Stimulated activated CD4-positive, alpha-beta T cell treated with anti-CD3 and anti-CD28 coated beads, Interleukin-1b, Interleukin-23, amount 100 ng/mL, for 4 hours (primary cell): ENCODE results near the gene ITSN1.
"Not testable (repeated sequence)": the region's sequence is repeated elsewhere in the genome, so short reads cannot be mapped to it uniquely, and the experiment has no call there.

Source experiments
- DNase-seq, 2 donors: peaks; one replicate each; pipeline ENCODE4 v3.0.0-alpha.2; 2020; ENCODE audit warnings: low read depth in 2 of 2

Gene ITSN1

GRCh38 chr21:33859373-33860102, 217.2 kb downstream of the ITSN1 start:
- DNase-seq, result no peak

DNA sequence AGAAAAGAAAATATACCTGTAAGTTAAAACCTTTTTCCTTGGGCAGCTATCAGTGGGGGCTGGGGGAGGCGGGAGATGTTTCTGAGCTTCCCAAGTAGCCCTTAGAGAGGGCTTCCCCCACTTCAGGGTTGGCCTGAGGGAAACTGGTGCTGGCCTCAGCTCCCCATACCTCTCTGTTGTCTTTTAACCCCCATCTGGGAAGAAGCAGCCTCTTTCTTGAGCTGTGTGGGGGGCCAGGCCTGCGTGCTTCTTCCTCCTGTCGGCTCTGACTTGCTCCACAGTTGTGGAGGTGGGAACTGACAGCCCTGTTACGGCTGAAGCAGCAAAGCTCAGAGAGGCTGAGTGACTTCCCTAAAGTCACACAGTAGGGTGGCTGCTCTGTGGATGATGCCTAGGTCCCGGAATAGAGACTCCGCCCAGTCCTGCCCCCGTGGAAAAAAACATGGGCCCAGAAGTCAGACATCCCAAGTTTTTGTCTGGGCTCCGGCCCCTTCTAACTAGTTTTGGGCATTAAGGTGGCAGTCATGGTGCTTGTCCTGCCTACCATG, 218.1 kb downstream of the ITSN1 start:
- no peak for DNase-seq

GRCh38 chr21:33861125-33861524, 218.8 kb downstream of the ITSN1 start:
- DNase-seq, result no peak

- DNase-seq, result not testable (repeated sequence)
These were observed 220.9 kb downstream of the ITSN1 start for GRCh38 chr21:33863191-33863590.

DNA sequence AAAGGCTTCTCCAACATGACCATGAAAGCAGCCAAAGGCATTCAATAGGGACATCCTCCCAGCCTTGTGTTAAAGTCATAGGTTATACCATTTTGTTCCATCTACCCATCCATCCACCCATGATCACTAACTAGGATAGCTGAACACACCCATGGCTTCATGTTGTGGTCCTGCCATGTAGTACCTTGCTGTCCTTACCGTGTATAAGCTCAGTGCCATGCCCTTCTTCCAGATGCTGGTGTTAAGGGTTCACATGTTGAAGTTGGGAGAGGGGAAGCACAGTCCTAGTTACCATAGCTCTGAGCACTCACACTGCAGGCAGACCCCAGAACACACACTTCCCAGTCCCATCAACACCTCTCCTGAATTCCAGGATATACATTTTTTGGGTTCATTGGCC, 221.8 kb downstream of the ITSN1 start:
- no peak for DNase-seq

GRCh38 chr21:33865176-33865575, 222.9 kb downstream of the ITSN1 start:
- no peak for DNase-seq

- no peak for DNase-seq
These were observed 223.8 kb downstream of the ITSN1 start for GRCh38 chr21:33865996-33866575.

DNA sequence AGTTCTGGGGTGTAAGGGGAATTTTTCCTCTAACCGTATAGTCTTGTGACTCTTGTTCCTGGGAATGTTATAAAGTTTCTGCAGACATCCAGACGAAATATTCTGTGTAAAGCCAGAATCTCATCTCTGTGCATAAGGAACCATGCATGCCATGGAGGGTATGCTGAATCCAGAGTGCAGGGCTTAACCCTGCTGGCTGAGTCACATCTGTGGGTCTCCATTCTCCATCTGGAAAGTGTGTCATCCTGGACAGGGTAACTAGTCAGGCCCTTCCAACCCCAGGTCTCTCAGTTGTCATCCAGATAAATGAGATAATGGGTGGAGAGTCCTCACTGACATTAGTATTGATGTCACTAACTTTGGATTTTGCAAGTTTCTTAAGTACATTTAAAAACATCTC, 224.5 kb downstream of the ITSN1 start:
- no peak for DNase-seq

DNA sequence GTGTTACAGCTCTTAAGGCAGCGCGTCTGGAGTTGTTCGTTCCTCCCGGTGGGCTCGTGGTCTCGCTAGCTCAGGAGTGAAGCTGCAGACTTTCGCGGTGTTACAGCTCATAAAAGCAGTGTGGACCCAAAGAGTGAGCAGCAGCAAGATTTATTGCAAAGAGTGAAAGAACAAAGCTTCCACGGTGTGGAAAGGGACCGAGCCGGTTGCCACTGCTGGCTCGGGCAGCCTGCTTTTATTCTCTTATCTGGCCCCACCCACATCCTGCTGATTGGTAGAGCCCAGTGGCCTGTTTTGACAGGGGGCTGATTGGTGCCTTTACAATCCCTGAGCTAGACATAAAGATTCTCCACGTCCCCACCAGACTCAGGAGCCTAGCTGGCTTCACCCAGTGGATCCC, 225.6 kb downstream of the ITSN1 start:
- not testable (repeated sequence) for DNase-seq

DNA sequence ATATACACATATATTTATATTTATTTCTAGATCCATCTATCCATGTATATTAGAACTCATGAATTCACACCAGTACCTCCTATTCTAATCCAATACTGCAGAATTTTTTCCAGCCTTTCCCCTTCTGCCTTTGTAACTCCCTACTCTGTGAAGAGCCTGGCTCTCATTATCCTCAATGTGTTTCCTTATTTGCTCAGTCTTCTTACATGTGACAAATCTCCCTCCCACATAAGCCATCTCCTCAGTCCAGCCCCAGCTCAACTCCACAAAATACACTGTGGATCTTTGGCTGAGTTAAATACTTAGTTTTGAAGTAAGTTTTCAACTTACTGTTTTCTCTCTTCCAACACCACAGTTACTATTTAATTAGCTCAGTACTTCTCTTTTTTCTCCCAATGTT, 227.6 kb downstream of the ITSN1 start:
- DNase-seq, result no peak

DNA sequence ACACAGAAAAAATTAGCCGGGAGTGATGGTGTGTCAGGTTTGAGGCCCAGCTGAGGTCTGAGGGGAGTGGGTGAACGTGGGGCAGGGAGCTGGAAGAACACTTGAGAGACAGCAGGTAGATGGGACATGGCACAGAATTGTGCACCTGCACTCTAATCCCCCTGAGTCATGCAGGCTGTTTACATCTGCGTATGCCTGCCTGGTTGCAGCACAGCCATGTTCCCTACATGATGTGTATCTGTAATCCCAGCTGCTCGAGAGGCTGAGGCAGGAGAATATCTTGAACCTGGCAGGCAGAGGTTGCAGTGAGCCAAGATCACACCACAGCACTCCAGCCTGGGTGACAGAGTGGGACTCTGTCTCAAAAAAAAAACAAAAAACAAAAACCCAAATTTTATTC, 228.5 kb downstream of the ITSN1 start:
- DNase-seq, result no peak

DNA sequence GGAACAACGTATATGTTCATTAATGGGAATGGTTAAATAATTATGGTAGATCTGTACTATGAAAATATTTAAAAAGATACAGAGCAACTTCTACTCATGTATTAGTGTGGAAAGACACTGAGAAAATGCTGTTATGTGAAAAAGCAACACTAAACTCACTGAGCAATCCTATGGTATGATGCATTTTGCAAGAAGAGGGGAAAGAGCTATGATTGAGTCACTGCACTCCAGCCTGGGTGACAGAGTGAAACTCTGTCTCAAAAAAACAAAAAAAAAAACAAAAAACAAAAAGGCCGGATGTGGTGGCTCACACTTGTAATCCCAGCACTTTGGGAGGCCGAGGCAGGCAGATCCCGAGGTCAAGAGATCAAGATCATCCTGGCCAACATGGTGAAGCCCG, 228.9 kb downstream of the ITSN1 start:
- DNase-seq, result no peak

DNA sequence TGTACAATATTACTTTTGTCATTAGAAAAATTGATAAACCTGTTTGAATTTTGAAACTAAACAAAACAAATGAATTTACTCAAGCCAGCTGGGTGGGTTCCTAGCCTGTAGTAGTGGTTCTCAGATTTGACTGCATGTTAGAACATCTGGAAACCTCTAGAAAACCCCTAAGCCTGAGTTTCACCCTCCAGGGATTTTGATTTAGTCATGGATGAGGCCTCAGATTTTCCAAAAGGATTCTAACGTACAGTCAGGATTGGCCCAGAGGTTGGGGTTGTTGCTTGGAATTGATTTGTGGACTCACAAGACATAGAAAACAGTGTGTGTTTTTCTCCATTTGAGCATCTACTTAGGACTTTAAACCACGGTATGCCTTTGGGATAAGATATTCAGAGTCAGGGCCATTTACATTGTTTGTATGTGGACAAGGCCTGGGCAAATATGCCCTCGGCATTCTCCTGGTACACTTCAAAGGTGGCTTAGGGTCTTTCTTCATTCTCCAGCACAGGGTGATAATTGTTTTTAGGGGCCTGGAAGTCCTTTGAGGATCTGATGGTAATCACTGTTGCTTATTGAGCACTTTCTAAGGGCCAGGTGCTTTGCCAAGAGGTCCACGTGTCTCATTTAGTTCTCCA, 230.7 kb downstream of the ITSN1 start:
- DNase-seq, result no peak

DNA sequence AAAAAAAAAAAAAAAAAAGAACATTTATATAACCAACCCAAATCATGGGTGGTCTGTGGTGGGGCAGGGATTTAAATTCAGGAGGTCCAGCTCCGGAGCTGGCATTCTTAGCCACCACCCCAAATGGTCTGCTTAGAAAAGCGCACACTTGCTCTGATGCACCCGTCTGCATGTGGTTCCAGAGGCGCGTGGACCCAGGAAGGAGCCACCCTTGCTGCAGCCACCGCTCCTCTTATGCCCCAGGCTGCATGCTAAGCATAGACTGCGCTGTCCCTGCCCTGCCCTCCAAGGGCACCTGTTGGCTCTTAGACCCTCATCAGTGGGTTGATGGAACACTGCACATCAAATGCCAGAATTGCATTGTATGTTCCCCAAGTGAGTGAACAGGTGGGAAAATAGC, 231.9 kb downstream of the ITSN1 start:
- DNase-seq, result no peak

- no peak for DNase-seq
These were observed 232.9 kb downstream of the ITSN1 start for GRCh38 chr21:33875026-33875695.

DNA sequence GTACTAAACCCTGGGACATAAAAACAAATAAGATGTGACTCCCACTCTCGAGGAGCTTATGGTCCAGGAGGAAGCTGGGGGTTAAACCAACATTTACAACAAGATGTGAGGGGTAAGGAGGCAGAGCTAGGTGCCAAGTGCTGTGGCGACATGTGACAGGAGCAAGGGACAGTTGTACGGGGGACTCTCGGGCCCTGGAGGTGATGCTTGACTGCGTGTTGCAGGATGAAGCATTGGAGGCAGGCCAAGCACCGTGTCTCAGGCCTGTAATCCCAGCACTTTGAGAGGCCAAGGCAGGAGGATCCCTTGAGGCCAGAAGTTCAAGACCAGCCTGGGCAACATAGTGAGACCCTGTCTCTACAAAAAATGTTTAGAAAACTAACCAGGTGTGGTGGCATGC, 236.5 kb downstream of the ITSN1 start:
- DNase-seq, result no peak

GRCh38 chr21:33880626-33881025, 238.3 kb downstream of the ITSN1 start:
- no peak for DNase-seq

- DNase-seq, result no peak
These were observed 239.6 kb downstream of the ITSN1 start for GRCh38 chr21:33881689-33882440.

GRCh38 chr21:33883118-33883517, 240.8 kb downstream of the ITSN1 start:
- no peak for DNase-seq

- no peak for DNase-seq
These were observed 242.3 kb downstream of the ITSN1 start for GRCh38 chr21:33884376-33885171.

GRCh38 chr21:33885172-33885514, 242.8 kb downstream of the ITSN1 start:
- DNase-seq, result no peak
